Measurements from ENCODE around the gene STRN4.

Gene STRN4

DNA sequence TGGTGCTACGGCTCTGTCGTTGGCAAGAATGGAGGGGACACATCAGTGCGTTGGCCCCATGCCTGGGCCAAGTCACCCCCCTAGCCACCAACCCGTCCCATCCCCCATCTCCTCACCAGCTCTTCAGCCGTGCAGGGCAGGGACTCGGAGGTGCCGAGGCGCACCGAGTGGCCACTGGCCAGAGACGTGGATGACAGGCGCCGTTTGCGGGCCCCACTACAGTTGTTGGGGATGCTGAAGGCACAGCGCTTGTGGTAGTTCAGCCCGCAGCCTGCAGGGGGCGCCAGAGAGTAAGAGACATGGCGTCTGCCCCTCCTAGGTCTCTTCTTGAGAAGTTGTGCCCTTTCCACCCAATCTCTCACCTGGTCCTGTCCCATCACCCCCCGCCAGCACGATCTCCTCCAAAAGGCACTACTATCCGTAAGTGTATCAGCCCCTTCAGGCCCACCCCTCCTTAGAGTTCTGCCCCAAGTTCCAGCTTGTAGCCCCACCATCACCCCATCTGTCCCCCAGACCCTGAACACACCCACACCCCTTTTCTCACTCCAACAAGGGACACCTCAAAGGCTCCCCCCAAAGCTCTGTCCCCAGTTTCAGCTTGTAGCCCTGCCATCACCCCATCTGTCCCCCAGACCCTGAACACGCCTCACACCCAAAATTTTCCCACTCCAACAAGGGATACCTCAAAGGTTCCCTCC is 41.7 kb downstream of the STRN4 start:
- no peak overlapping the region for H3K4me3 ChIP-seq (ENCODE audit: low read length in 2 of 2)
- H3K27ac ChIP-seq (ENCODE audit: low read length) = no peak overlapping the region
- H3K27me3 ChIP-seq (ENCODE audit: control insufficient read depth in 1 of 2, insufficient read depth in 2 of 2, low read length in 2 of 2) = no peaks in the 10 kb centered on the region
- no peaks in the 10 kb centered on the region for H3K4me1 ChIP-seq (ENCODE audit: control insufficient read depth, insufficient read depth, low read length)
- H3K36me3 ChIP-seq (ENCODE audit: control insufficient read depth in 2 of 2, insufficient read depth in 2 of 2, low read length in 2 of 2) = peaks cover 31 to 35% of the 10 kb centered on the region in 2 donors
- no peak overlapping the region for H3K9ac ChIP-seq (ENCODE audit: low read length in 2 of 2)
- H3K9me3 ChIP-seq (ENCODE audit: control insufficient read depth in 2 of 2, low read length in 2 of 2) = no peaks in the 10 kb centered on the region

GRCh38 chr19:46700704-46701103 is 45.5 kb downstream of the STRN4 start:
- no peaks in the 10 kb centered on the region for H3K9me3 ChIP-seq (ENCODE audit: control insufficient read depth in 2 of 2, low read length in 2 of 2)
- H3K4me3 ChIP-seq (ENCODE audit: low read length in 2 of 2) = no peak overlapping the region
- no peak overlapping the region for H3K27ac ChIP-seq (ENCODE audit: low read length)
- H3K4me1 ChIP-seq (ENCODE audit: control insufficient read depth, insufficient read depth, low read length) = peaks cover 11% of the 10 kb centered on the region
- no peak overlapping the region for H3K9ac ChIP-seq (ENCODE audit: low read length in 2 of 2)
- H3K27me3 ChIP-seq (ENCODE audit: control insufficient read depth in 1 of 2, insufficient read depth in 2 of 2, low read length in 2 of 2) = no peaks in the 10 kb centered on the region
- H3K36me3 ChIP-seq (ENCODE audit: control insufficient read depth in 2 of 2, insufficient read depth in 2 of 2, low read length in 2 of 2) = peaks cover 32 to 34% of the 10 kb centered on the region in 2 donors

DNA sequence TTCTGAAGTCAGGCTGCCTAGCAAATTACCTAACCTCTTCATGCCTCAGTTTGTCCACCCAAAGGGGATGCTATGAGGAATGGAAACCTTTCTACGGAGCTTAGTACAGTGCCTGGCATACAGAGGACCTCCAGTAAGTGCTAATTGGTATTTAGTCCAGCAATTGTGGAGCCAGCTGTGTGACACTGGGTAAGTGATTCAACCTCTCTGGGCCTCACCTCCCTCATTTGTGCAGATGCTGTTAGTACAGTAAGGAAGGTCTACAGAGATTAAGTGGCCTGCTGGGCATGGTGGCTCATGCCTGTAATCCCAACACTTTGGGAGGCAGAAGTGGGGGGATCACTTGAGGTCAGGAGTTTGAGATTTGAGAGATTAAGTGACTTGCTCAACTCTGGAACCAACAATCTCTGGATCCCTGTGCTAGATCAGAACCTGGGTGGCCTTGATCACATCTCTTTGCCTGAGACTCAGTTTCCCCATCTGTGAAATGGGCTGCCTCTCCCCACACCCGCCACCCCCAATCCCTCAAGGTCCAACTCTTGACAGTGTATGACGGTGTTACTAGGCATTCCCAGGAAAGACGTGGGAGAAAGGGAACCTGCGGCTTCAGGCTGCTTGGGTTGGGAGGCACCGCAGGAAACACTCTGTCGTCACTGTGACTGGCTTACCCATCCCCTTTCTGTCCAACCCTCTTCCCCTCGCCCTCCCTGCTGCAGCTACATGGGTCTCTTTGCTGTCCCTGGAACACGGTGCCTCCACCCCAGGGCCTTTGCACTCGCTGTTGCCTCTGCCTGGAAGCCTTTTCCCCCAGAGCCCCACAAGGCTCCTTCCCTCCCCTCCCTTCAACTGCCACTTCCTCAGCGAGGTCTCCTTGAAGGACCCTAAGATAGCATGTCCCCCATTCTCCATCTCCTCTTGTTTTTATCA is 47.6 kb downstream of the STRN4 start:
- H3K9me3 ChIP-seq (ENCODE audit: control insufficient read depth in 2 of 2, low read length in 2 of 2) = no peaks in the 10 kb centered on the region
- H3K27me3 ChIP-seq (ENCODE audit: control insufficient read depth in 1 of 2, insufficient read depth in 2 of 2, low read length in 2 of 2) = no peaks in the 10 kb centered on the region
- no peak overlapping the region for H3K9ac ChIP-seq (ENCODE audit: low read length in 2 of 2)
- H3K27ac ChIP-seq (ENCODE audit: low read length) = no peak overlapping the region
- peaks cover 37 to 39% of the 10 kb centered on the region in 2 donors for H3K36me3 ChIP-seq (ENCODE audit: control insufficient read depth in 2 of 2, insufficient read depth in 2 of 2, low read length in 2 of 2)
- H3K4me3 ChIP-seq (ENCODE audit: low read length in 2 of 2) = no peak overlapping the region
- peaks cover 11% of the 10 kb centered on the region for H3K4me1 ChIP-seq (ENCODE audit: control insufficient read depth, insufficient read depth, low read length)

DNA sequence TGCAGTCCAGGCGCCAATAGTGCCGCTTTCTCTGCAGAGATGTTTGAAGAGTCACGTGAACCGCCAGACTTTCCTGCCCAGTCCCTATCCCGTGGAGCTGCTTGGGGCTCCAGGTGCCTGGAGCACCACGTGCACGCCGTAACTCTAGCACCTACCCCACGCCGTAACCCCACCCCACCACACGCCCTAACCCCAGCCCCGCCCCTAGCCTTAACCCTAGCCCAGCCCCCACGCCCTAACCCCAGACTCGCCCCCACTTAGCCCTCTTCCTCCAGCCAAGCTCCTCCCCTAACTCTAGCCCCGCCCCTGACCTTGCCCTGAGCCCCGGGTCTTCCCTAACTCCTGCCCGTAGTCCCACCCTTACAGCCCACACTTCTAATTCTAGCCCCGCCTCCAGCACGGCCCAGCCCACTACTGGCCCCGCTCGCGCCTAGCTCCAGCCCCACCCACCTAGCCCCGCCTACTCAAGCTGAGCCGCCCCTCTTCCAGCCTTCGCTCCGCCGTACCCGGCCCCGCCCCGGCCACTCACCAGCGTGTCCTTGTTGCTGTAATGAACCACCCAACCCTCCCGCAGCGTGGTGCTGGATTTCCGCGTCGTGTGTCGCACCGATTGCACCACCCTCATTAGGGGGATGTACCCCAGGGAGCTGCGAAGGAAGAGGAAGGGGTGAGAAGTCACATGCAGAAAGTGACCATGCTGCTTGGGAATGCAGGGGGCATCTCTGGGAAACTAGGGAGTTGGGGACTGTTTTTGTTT is 48.9 kb downstream of the STRN4 start:
- H3K27ac ChIP-seq (ENCODE audit: low read length) = no peak overlapping the region
- H3K4me3 ChIP-seq (ENCODE audit: low read length in 2 of 2) = peak overlapping the region; percentile 24 to 65
- H3K9ac ChIP-seq (ENCODE audit: low read length in 2 of 2) = no peak overlapping the region
- H3K36me3 ChIP-seq (ENCODE audit: control insufficient read depth in 2 of 2, insufficient read depth in 2 of 2, low read length in 2 of 2) = peaks cover 43 to 49% of the 10 kb centered on the region in 2 donors
- no peaks in the 10 kb centered on the region for H3K27me3 ChIP-seq (ENCODE audit: control insufficient read depth in 1 of 2, insufficient read depth in 2 of 2, low read length in 2 of 2)
- peaks cover 11% of the 10 kb centered on the region for H3K4me1 ChIP-seq (ENCODE audit: control insufficient read depth, insufficient read depth, low read length)
- H3K9me3 ChIP-seq (ENCODE audit: control insufficient read depth in 2 of 2, low read length in 2 of 2) = no peaks in the 10 kb centered on the region

GRCh38 chr19:46696866-46697203 is 49.4 kb downstream of the STRN4 start:
- H3K4me1 ChIP-seq (ENCODE audit: control insufficient read depth, insufficient read depth, low read length) = peaks cover 11% of the 10 kb centered on the region
- H3K27me3 ChIP-seq (ENCODE audit: control insufficient read depth in 1 of 2, insufficient read depth in 2 of 2, low read length in 2 of 2) = no peaks in the 10 kb centered on the region
- H3K27ac ChIP-seq (ENCODE audit: low read length) = no peak overlapping the region
- H3K4me3 ChIP-seq (ENCODE audit: low read length in 2 of 2) = peak overlapping the region in 1 of 2 donors; percentile 65
- no peak overlapping the region for H3K9ac ChIP-seq (ENCODE audit: low read length in 2 of 2)
- H3K9me3 ChIP-seq (ENCODE audit: control insufficient read depth in 2 of 2, low read length in 2 of 2) = no peaks in the 10 kb centered on the region
- peaks cover 45 to 52% of the 10 kb centered on the region in 2 donors for H3K36me3 ChIP-seq (ENCODE audit: control insufficient read depth in 2 of 2, insufficient read depth in 2 of 2, low read length in 2 of 2)

- Histone ChIP-seq H3K4me3 (ENCODE audit: low read length in 2 of 2) (no peak overlapping the region), H3K9ac (ENCODE audit: low read length in 2 of 2) (no peak overlapping the region), H3K36me3 (ENCODE audit: control insufficient read depth in 2 of 2, insufficient read depth in 2 of 2, low read length in 2 of 2) (peaks cover 47 to 54% of the 10 kb centered on the region in 2 donors), H3K9me3 (ENCODE audit: control insufficient read depth in 2 of 2, low read length in 2 of 2) (no peaks in the 10 kb centered on the region), H3K27ac (ENCODE audit: low read length) (no peak overlapping the region), H3K27me3 (ENCODE audit: control insufficient read depth in 1 of 2, insufficient read depth in 2 of 2, low read length in 2 of 2) (no peaks in the 10 kb centered on the region), H3K4me1 (ENCODE audit: control insufficient read depth, insufficient read depth, low read length) (peaks cover 11% of the 10 kb centered on the region)
Measured at GRCh38 chr19:46696052-46696451, 50.2 kb downstream of the STRN4 start.

GRCh38 chr19:46693760-46694159 is 52.5 kb downstream of the STRN4 start:
- Histone ChIP-seq H3K4me3 (ENCODE audit: low read length in 2 of 2) (no peak overlapping the region), H3K4me1 (ENCODE audit: control insufficient read depth, insufficient read depth, low read length) (peaks cover 11% of the 10 kb centered on the region), H3K27ac (ENCODE audit: low read length) (no peak overlapping the region), H3K9me3 (ENCODE audit: control insufficient read depth in 2 of 2, low read length in 2 of 2) (no peaks in the 10 kb centered on the region), H3K9ac (ENCODE audit: low read length in 2 of 2) (no peak overlapping the region), H3K36me3 (ENCODE audit: control insufficient read depth in 2 of 2, insufficient read depth in 2 of 2, low read length in 2 of 2) (peaks cover 52 to 60% of the 10 kb centered on the region in 2 donors), H3K27me3 (ENCODE audit: control insufficient read depth in 1 of 2, insufficient read depth in 2 of 2, low read length in 2 of 2) (no peaks in the 10 kb centered on the region)

DNA sequence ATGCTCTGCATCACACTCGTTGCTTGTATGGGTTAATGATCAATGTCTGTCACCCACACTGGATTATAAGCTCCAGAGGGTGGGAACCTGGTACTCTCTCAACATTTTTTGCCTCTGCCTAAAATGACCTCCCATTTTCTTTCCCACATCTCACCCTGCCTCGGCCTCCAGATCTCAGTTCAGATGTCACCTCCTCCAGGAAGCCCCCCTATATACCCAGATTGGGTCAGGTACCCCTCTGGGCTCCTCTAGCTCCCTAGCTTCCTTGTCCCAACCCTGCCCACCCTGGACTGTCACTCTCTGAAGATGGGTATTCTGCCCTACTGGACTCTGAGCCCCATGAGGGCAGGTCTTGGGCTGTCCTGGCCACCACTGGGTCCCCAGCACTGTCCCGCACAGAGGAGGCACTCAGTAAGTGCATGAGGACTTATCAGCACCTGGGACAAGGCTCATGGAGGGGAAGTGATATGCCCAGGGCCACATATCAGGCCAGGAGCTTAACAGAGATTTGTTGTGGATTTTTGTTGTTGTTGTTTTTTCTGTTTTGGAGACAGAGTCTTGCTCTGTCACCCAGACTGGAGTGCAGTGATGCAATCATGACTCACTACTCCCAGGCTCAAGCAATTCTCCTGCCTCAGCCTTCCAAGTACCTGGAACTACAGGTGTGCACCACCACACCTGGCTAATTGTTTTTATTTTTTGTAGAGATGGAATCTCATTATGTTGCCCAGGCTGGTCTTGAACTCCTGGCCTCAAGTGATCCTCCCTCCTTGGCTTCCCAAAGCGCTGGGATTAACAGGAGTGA is 53.1 kb downstream of the STRN4 start:
- H3K27ac ChIP-seq (ENCODE audit: low read length) = no peak overlapping the region
- H3K4me3 ChIP-seq (ENCODE audit: low read length in 2 of 2) = no peak overlapping the region
- peak overlapping the region in 1 of 2 donors; percentile 29 for H3K9ac ChIP-seq (ENCODE audit: low read length in 2 of 2)
- no peaks in the 10 kb centered on the region for H3K9me3 ChIP-seq (ENCODE audit: control insufficient read depth in 2 of 2, low read length in 2 of 2)
- peaks cover 52 to 57% of the 10 kb centered on the region in 2 donors for H3K36me3 ChIP-seq (ENCODE audit: control insufficient read depth in 2 of 2, insufficient read depth in 2 of 2, low read length in 2 of 2)
- H3K27me3 ChIP-seq (ENCODE audit: control insufficient read depth in 1 of 2, insufficient read depth in 2 of 2, low read length in 2 of 2) = no peaks in the 10 kb centered on the region
- peaks cover 11% of the 10 kb centered on the region for H3K4me1 ChIP-seq (ENCODE audit: control insufficient read depth, insufficient read depth, low read length)

DNA sequence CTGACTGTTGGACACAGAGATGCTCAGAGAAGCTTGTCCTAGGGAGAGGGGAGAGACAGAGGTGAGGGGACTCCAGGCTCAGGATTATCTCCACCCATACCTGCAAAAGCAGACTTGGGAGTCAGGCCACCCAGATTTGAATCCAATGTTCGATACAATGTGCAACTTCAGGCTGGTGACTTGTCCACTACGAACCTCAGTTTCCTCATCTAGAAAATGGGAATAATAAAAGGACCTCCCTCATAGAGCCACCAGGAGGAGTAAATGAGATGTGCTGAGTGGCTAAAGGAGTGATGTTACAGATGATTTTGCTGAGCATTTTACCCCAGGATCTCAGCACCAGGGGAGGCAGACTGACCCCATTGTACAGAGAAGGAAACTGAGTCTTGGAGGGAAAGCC is 54.3 kb downstream of the STRN4 start:
- H3K9ac ChIP-seq (ENCODE audit: low read length in 2 of 2) = no peak overlapping the region
- peaks cover 3% of the 10 kb centered on the region for H3K4me1 ChIP-seq (ENCODE audit: control insufficient read depth, insufficient read depth, low read length)
- no peaks in the 10 kb centered on the region for H3K9me3 ChIP-seq (ENCODE audit: control insufficient read depth in 2 of 2, low read length in 2 of 2)
- H3K27ac ChIP-seq (ENCODE audit: low read length) = no peak overlapping the region
- H3K4me3 ChIP-seq (ENCODE audit: low read length in 2 of 2) = no peak overlapping the region
- no peaks in the 10 kb centered on the region for H3K27me3 ChIP-seq (ENCODE audit: control insufficient read depth in 1 of 2, insufficient read depth in 2 of 2, low read length in 2 of 2)
- peaks cover 61 to 65% of the 10 kb centered on the region in 2 donors for H3K36me3 ChIP-seq (ENCODE audit: control insufficient read depth in 2 of 2, insufficient read depth in 2 of 2, low read length in 2 of 2)

GRCh38 chr19:46691104-46691503 is 55.1 kb downstream of the STRN4 start:
- Histone ChIP-seq H3K4me1 (ENCODE audit: control insufficient read depth, insufficient read depth, low read length) (no peaks in the 10 kb centered on the region), H3K9me3 (ENCODE audit: control insufficient read depth in 2 of 2, low read length in 2 of 2) (no peaks in the 10 kb centered on the region), H3K27ac (ENCODE audit: low read length) (no peak overlapping the region), H3K9ac (ENCODE audit: low read length in 2 of 2) (no peak overlapping the region), H3K36me3 (ENCODE audit: control insufficient read depth in 2 of 2, insufficient read depth in 2 of 2, low read length in 2 of 2) (peaks cover 60 to 61% of the 10 kb centered on the region in 2 donors), H3K27me3 (ENCODE audit: control insufficient read depth in 1 of 2, insufficient read depth in 2 of 2, low read length in 2 of 2) (no peaks in the 10 kb centered on the region), H3K4me3 (ENCODE audit: low read length in 2 of 2) (no peak overlapping the region)

All from stomach smooth muscle (tissue), 2 donors.